Measurements from ENCODE around the gene ASB13. TPM values are rescaled to one million over a fixed set of nuclear protein-coding genes. Genes with fewer than 3 reads are reported as not detected.
A peak's percentile ranks its signal among the peaks of the same experiment; 100 is the strongest.

Gene ASB13
- total and polyA plus RNA-seq, 2 experiments from 2014 or later, result 11.6 to 20.2 TPM

DNA sequence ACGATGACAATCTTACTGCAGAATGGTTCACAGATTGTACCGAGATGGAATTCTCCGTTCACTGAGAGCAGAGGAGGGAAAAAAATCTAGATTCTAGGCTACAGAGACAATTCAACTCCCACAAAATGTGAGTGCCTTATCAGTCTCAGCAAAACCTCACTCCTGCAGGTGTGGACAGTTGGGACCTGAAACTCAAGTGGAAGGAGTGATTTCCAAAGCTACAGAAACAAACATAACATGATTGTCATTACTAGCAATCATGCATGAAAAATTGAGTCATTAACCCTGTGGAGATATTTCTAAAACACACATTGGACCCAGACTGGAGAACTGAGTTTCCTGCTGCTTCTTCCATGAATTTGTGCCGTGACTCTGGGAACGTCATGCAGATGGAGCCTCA lies 71.3 kb downstream of the ASB13 start:
- Histone ChIP-seq H3K27me3 (ENCODE audit: insufficient read depth) (no peaks in the 10 kb centered on the region), H3K27ac (ENCODE audit: low read depth) (no peak overlapping the region), H3K79me2 (replicated peaks; ENCODE audit: insufficient read depth) (no peaks in the 10 kb centered on the region), H3K36me3 (ENCODE audit: insufficient read depth) (no peaks in the 10 kb centered on the region), H3K4me1 (ENCODE audit: insufficient read depth) (peaks cover 9% of the 10 kb centered on the region; the same call in 1 of the 2 replicates), H3F3A (replicated peaks; ENCODE audit: low read depth) (no peaks in the 10 kb centered on the region), H3K9me2 (ENCODE audit: insufficient read depth) (no peaks in the 10 kb centered on the region), H2AFZ (peak overlapping the region; percentile 76; the same call in 1 of the 2 replicates), H3K4me3 (no peak overlapping the region), H3K4me2 (no peak overlapping the region), H4K20me1 (replicated peaks; ENCODE audit: insufficient read depth) (no peaks in the 10 kb centered on the region)
- TF ChIP-seq ZNF114 (CRISPR knock-in tag; IDR thresholded peaks at IDR 0.05) (no peak), ZNF331 (CRISPR knock-in tag; IDR thresholded peaks at IDR 0.05; ENCODE audit: low read depth) (no peak), EZH2phosphoT487 (IDR thresholded peaks at IDR 0.05; ENCODE audit: unreplicated experiment) (no peak), NANOG (IDR thresholded peaks at IDR 0.05; ENCODE audit: borderline replicate concordance) (no peak), EZH2 (IDR thresholded peaks at IDR 0.05; ENCODE audit: low read depth, unreplicated experiment) (no peak), REST (IDR thresholded peaks at IDR 0.05; ENCODE audit: unreplicated experiment) (no peak), POLR2AphosphoS5 (IDR thresholded peaks at IDR 0.05; ENCODE audit: low read depth) (no peak), STAT1 (IDR thresholded peaks at IDR 0.05; ENCODE audit: unreplicated experiment) (no peak)
- Mint-ChIP-seq H3K27me3 (ENCODE audit: insufficient read depth, low read depth, poor library complexity) (peaks cover 8% of the 10 kb centered on the region), H3K4me1 (peaks cover 21% of the 10 kb centered on the region), H3K9me3 (no peaks in the 10 kb centered on the region), H3K4me3 (no peak overlapping the region), H3K27ac (no peak overlapping the region), H3K36me3 (ENCODE audit: low read depth) (no peaks in the 10 kb centered on the region)
- DNase-seq (ENCODE audit: low spot score) (no peak), ATAC-seq (no peak)

DNA sequence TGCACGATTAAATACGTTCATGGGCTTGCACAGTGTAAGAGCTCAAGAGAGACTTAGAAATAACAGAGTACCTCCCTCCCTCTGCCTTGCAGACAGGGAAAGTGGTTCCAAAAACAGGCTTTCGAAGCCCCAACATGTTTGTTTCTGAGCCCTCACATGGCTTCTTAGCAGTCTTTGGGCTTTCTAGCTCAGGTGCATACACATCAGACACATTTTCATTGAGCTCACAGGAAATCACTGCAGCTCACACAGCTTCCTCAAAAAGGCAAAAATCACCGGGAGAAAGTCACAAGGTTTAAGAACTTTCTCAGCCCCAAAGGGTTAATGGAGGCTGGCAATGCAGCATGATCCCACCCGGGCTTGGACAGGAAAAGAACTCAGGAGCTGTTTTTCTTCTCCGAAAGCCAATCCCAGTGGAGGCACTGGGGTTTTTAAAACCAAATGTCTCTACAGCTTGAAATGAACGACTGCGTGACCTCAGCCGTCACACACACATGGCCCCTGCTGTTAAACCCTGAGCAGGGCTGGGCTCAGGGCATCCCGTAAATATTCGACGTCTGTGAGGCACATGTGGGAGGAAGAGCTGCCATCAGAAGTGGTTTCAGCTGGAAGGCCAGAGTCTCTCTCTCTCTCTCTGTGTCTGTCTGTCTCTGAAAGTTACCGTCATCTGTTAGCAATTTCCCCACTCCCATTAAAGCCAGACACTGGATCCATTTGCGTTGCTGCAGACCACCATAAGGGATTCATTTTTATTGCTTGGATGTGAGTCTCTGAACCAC lies 71.9 kb downstream of the ASB13 start:
- Histone ChIP-seq H3K27ac (ENCODE audit: low read depth) (no peak overlapping the region), H3F3A (replicated peaks; ENCODE audit: low read depth) (no peaks in the 10 kb centered on the region), H4K20me1 (replicated peaks; ENCODE audit: insufficient read depth) (no peaks in the 10 kb centered on the region), H3K4me3 (no peak overlapping the region), H3K4me2 (no peak overlapping the region), H3K9me2 (ENCODE audit: insufficient read depth) (no peaks in the 10 kb centered on the region), H3K36me3 (ENCODE audit: insufficient read depth) (no peaks in the 10 kb centered on the region), H2AFZ (peak overlapping the region; percentile 76), H3K4me1 (ENCODE audit: insufficient read depth) (peaks cover 15% of the 10 kb centered on the region; the same call in 1 of the 2 replicates), H3K27me3 (ENCODE audit: insufficient read depth) (no peaks in the 10 kb centered on the region), H3K79me2 (replicated peaks; ENCODE audit: insufficient read depth) (no peaks in the 10 kb centered on the region)
- Mint-ChIP-seq H3K4me3 (no peak overlapping the region), H3K27ac (no peak overlapping the region), H3K36me3 (ENCODE audit: low read depth) (no peaks in the 10 kb centered on the region), H3K27me3 (ENCODE audit: insufficient read depth, low read depth, poor library complexity) (peaks cover 10% of the 10 kb centered on the region), H3K4me1 (peaks cover 27% of the 10 kb centered on the region), H3K9me3 (no peaks in the 10 kb centered on the region)
- ATAC-seq (no peak), DNase-seq (ENCODE audit: low spot score) (no peak)
- no peak for TF ChIP-seq REST (IDR thresholded peaks at IDR 0.05; ENCODE audit: unreplicated experiment)
- TF ChIP-seq ZNF114 (CRISPR knock-in tag; IDR thresholded peaks at IDR 0.05), result no peak
- TF ChIP-seq POLR2AphosphoS5 (IDR thresholded peaks at IDR 0.05; ENCODE audit: low read depth), result no peak
- no peak for TF ChIP-seq CREB1 (CRISPR knock-in tag; IDR thresholded peaks at IDR 0.05; ENCODE audit: low read depth)
- no peak for TF ChIP-seq EZH2phosphoT487 (IDR thresholded peaks at IDR 0.05; ENCODE audit: unreplicated experiment)
- TF ChIP-seq STAT1 (IDR thresholded peaks at IDR 0.05; ENCODE audit: unreplicated experiment), result no peak
- TF ChIP-seq ETS1 (IDR thresholded peaks at IDR 0.05), result no peak
- TF ChIP-seq, protein P1, sequence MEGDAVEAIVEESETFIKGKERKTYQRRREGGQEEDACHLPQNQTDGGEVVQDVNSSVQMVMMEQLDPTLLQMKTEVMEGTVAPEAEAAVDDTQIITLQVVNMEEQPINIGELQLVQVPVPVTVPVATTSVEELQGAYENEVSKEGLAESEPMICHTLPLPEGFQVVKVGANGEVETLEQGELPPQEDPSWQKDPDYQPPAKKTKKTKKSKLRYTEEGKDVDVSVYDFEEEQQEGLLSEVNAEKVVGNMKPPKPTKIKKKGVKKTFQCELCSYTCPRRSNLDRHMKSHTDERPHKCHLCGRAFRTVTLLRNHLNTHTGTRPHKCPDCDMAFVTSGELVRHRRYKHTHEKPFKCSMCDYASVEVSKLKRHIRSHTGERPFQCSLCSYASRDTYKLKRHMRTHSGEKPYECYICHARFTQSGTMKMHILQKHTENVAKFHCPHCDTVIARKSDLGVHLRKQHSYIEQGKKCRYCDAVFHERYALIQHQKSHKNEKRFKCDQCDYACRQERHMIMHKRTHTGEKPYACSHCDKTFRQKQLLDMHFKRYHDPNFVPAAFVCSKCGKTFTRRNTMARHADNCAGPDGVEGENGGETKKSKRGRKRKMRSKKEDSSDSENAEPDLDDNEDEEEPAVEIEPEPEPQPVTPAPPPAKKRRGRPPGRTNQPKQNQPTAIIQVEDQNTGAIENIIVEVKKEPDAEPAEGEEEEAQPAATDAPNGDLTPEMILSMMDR (conservative IDR thresholded peaks at IDR 0.05; ENCODE audit: low read depth in 2 of 2), result no peak
- TF ChIP-seq NANOG (IDR thresholded peaks at IDR 0.05; ENCODE audit: borderline replicate concordance), result no peak
- no peak for TF ChIP-seq ZNF331 (CRISPR knock-in tag; IDR thresholded peaks at IDR 0.05; ENCODE audit: low read depth)
- no peak for TF ChIP-seq JUNB (IDR thresholded peaks at IDR 0.05; ENCODE audit: unreplicated experiment)

All from GM23338 (cell line).